Measurements from ENCODE around the gene DPP10.
"Not testable (repeated sequence)": the region's sequence is repeated elsewhere in the genome, so short reads cannot be mapped to it uniquely, and the experiment has no call there.

DPP10 gene

GRCh38 chr2:115070002-115070401, 627.6 kb downstream of the DPP10 start:
- Mint-ChIP-seq H3K27me3 (no peaks in the 10 kb centered on the region), H3K36me3 (no peaks in the 10 kb centered on the region), H3K27ac (no peak overlapping the region), H3K9me3 (peaks cover 1% of the 10 kb centered on the region), H3K4me3 (no peak overlapping the region), H3K4me1 (no peaks in the 10 kb centered on the region)
- no peak for DNase-seq
- CTCF ChIA-PET: no interaction called here

- peak overlapping the region; percentile 67 for H3K27ac Mint-ChIP-seq
- no peak for DNase-seq
- CTCF ChIA-PET: no interaction called here
- H3K27me3 Mint-ChIP-seq: no peaks in the 10 kb centered on the region
- H3K4me3 Mint-ChIP-seq: no peak overlapping the region
- H3K4me1 Mint-ChIP-seq: no peaks in the 10 kb centered on the region
- H3K36me3 Mint-ChIP-seq: no peaks in the 10 kb centered on the region
- H3K9me3 Mint-ChIP-seq: peaks cover 1% of the 10 kb centered on the region
Measured at GRCh38 chr2:115071534-115071933, 629.1 kb downstream of the DPP10 start.

- Mint-ChIP-seq H3K27me3 (no peaks in the 10 kb centered on the region), H3K27ac (no peak overlapping the region)
Measured at GRCh38 chr2:115075800-115076199, 633.4 kb downstream of the DPP10 start.

DNA sequence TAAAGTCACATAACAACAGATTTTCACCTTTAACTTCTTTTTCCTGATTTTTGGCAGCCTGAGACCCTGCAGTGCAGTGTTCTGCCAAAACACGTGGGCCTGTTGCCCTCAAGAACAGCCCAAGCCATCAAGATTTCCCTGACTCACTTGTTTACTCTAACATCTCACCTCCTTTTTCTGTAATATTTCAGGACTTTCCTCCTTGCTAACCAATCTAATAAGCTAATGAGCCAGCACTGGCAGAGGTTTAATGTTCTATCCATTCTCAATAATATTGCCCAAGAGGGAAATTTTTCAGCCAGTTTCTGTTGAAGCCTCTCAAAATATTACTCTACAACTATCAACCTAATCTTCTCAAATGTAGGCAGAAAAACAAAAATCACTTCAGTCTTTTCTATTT, 635.2 kb downstream of the DPP10 start:
- CTCF ChIA-PET: no interaction called here
- peaks cover 7% of the 10 kb centered on the region for H3K9me3 Mint-ChIP-seq
- no peaks in the 10 kb centered on the region for H3K27me3 Mint-ChIP-seq
- no peak overlapping the region for H3K4me3 Mint-ChIP-seq
- no peaks in the 10 kb centered on the region for H3K36me3 Mint-ChIP-seq
- DNase-seq: no peak
- no peaks in the 10 kb centered on the region for H3K4me1 Mint-ChIP-seq
- H3K27ac Mint-ChIP-seq: no peak overlapping the region

More at GRCh38 chr2:115075800-115076199, 633.4 kb downstream of the DPP10 start:
- H3K4me3 Mint-ChIP-seq: no peak overlapping the region
- H3K36me3 Mint-ChIP-seq: no peaks in the 10 kb centered on the region
- CTCF ChIA-PET: no interaction called here
- no peak for DNase-seq
- H3K9me3 Mint-ChIP-seq: peaks cover 4% of the 10 kb centered on the region
- H3K4me1 Mint-ChIP-seq: no peaks in the 10 kb centered on the region

- H3K9me3 Mint-ChIP-seq: peaks cover 14% of the 10 kb centered on the region
- CTCF ChIA-PET: no interaction called here
- H3K4me3 Mint-ChIP-seq: no peak overlapping the region
- H3K4me1 Mint-ChIP-seq: no peaks in the 10 kb centered on the region
- no peak for DNase-seq
- H3K27ac Mint-ChIP-seq: no peak overlapping the region
- H3K36me3 Mint-ChIP-seq: no peaks in the 10 kb centered on the region
- no peaks in the 10 kb centered on the region for H3K27me3 Mint-ChIP-seq
Measured at GRCh38 chr2:115083225-115083624, 640.8 kb downstream of the DPP10 start.

GRCh38 chr2:115083711-115084110, 641.3 kb downstream of the DPP10 start:
- no peak overlapping the region for H3K27ac Mint-ChIP-seq
- H3K27me3 Mint-ChIP-seq: no peaks in the 10 kb centered on the region
- CTCF ChIA-PET: no interaction called here
- no peaks in the 10 kb centered on the region for H3K36me3 Mint-ChIP-seq
- H3K4me3 Mint-ChIP-seq: no peak overlapping the region
- no peak for DNase-seq
- no peaks in the 10 kb centered on the region for H3K4me1 Mint-ChIP-seq
- H3K9me3 Mint-ChIP-seq: peaks cover 14% of the 10 kb centered on the region

GRCh38 chr2:115084446-115084845, 642.0 kb downstream of the DPP10 start:
- H3K36me3 Mint-ChIP-seq: no peaks in the 10 kb centered on the region
- CTCF ChIA-PET: no interaction called here
- no peaks in the 10 kb centered on the region for H3K4me1 Mint-ChIP-seq
- DNase-seq: no peak
- H3K27ac Mint-ChIP-seq: no peak overlapping the region
- H3K27me3 Mint-ChIP-seq: no peaks in the 10 kb centered on the region
- H3K9me3 Mint-ChIP-seq: peaks cover 18% of the 10 kb centered on the region
- H3K4me3 Mint-ChIP-seq: no peak overlapping the region

DNA sequence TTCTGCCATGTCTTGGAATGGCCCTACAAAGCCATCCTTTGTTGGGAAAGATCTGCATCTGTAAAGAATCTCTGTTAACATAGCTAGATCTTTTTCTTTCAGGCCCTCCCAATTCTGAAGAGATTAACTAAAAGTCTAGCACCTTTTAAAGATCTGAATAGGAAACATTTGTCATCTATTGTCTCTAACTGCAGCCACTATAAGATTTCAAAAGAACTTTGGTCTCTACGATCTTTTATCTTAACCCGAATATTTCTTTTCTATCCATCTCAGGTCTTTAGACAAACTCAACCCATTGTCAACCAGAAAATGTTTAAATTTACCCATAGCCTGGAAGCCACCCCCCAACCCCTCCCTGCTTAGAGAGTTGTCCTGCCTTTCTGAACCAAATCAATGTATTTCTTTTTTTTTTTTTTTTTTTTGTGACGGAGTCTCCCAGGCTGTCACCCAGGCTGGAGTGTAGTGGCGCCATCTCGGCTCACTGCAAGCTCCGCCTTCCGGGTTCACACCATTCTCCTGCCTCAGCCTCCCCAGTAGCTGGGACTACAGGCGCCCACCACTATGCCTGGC, 643.7 kb downstream of the DPP10 start:
- H3K36me3 Mint-ChIP-seq, CTCF ChIA-PET, DNase-seq, H3K4me3 Mint-ChIP-seq, H3K27me3 Mint-ChIP-seq, H3K4me1 Mint-ChIP-seq, H3K27ac Mint-ChIP-seq: not testable (repeated sequence)
- H3K9me3 Mint-ChIP-seq: peaks cover 18% of the 10 kb centered on the region

- no peaks in the 10 kb centered on the region for H3K27me3 Mint-ChIP-seq
- DNase-seq: no peak
- H3K9me3 Mint-ChIP-seq: peaks cover 7% of the 10 kb centered on the region
- CTCF ChIA-PET: no interaction called here
- H3K27ac Mint-ChIP-seq: no peak overlapping the region
- no peaks in the 10 kb centered on the region for H3K4me1 Mint-ChIP-seq
- H3K4me3 Mint-ChIP-seq: no peak overlapping the region
- no peaks in the 10 kb centered on the region for H3K36me3 Mint-ChIP-seq
Measured at GRCh38 chr2:115094441-115094840, 652.0 kb downstream of the DPP10 start.

GRCh38 chr2:115105966-115106365, 663.5 kb downstream of the DPP10 start:
- no peaks in the 10 kb centered on the region for H3K36me3 Mint-ChIP-seq

DNA sequence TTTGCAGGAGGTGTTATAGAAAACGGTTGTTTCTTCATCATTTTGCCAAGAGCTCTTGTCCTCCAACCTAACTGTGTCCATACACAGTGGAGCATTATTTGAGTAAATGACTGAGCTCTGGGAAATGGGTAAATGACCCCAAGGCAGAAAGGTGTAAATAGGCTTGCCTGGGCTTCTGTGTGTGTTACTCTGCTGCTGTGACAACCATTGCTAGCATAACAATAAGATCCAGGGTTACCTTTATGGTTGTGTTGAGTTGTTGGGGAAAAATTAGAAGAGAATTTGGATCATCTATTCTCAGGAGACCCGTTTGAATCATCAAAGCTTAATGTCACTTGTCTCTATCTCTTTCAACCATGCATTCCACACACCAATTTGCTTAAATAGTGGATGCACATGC, 672.7 kb downstream of the DPP10 start:
- Mint-ChIP-seq H3K4me3 (no peak overlapping the region), H3K9me3 (peaks cover 2% of the 10 kb centered on the region)

More at GRCh38 chr2:115105966-115106365, 663.5 kb downstream of the DPP10 start:
- Mint-ChIP-seq H3K27me3 (no peaks in the 10 kb centered on the region), H3K4me1 (no peaks in the 10 kb centered on the region), H3K9me3 (peaks cover 3% of the 10 kb centered on the region), H3K27ac (no peak overlapping the region), H3K4me3 (no peak overlapping the region)
- CTCF ChIA-PET: no interaction called here
- no peak for DNase-seq

GRCh38 chr2:115118306-115118705, 675.9 kb downstream of the DPP10 start:
- Mint-ChIP-seq H3K36me3 (no peaks in the 10 kb centered on the region), H3K9me3 (peaks cover 2% of the 10 kb centered on the region), H3K4me1 (no peaks in the 10 kb centered on the region), H3K27ac (no peak overlapping the region), H3K27me3 (no peaks in the 10 kb centered on the region), H3K4me3 (no peak overlapping the region)
- DNase-seq: no peak
- CTCF ChIA-PET: no interaction called here

More for the DNA sequence above, 672.7 kb downstream of the DPP10 start:
- H3K4me1 Mint-ChIP-seq: no peaks in the 10 kb centered on the region
- no peak overlapping the region for H3K27ac Mint-ChIP-seq
- CTCF ChIA-PET: no interaction called here
- no peaks in the 10 kb centered on the region for H3K36me3 Mint-ChIP-seq
- H3K27me3 Mint-ChIP-seq: no peaks in the 10 kb centered on the region
- DNase-seq: no peak

DNA sequence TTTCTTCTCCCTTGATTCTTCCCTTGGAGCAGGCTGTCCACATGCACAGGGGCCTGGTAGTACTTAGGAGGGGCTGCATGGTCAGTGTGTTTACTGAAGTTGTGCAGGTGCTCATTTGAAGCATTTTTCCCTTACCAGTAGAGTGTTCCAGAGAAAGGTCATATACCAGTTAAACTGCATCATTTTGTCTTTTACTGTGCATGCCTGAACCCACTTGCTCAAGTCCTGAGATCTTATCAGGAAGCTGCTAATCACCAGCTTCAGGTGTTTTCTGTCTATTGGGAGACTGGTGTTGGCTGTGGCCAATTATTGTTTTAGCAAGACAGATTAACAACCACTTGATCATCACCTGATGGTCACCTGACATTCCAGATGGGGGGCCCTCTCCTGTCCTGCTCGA, 676.6 kb downstream of the DPP10 start:
- peaks cover 2% of the 10 kb centered on the region for H3K9me3 Mint-ChIP-seq
- no peak overlapping the region for H3K4me3 Mint-ChIP-seq
- H3K36me3 Mint-ChIP-seq: no peaks in the 10 kb centered on the region
- no peak overlapping the region for H3K27ac Mint-ChIP-seq
- no peaks in the 10 kb centered on the region for H3K4me1 Mint-ChIP-seq
- CTCF ChIA-PET: no interaction called here
- no peak for DNase-seq
- no peaks in the 10 kb centered on the region for H3K27me3 Mint-ChIP-seq

GRCh38 chr2:115122701-115123100, 680.3 kb downstream of the DPP10 start:
- CTCF ChIA-PET: no interaction called here

DNA sequence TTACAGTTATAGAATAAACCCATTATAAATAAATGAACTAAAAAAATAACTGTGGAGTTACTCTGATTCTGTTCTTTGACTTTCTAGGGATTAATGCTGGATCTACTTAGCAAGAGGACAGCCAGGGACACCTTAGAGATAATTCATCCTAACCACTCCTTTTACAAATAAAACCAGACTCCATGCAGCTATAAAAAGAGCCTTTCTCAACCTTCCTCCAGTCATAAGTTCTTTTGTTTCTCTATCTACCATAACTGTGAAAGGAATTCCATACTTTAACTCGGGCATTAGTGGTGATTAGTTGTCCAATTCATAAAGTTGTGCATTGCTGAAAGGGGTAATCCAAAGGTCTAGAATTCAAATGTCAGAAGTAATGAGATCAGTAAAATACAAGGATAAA, 682.4 kb downstream of the DPP10 start:
- Mint-ChIP-seq H3K27ac (no peak overlapping the region), H3K4me3 (no peak overlapping the region), H3K9me3 (no peaks in the 10 kb centered on the region), H3K36me3 (no peaks in the 10 kb centered on the region), H3K4me1 (no peaks in the 10 kb centered on the region), H3K27me3 (no peaks in the 10 kb centered on the region)
- DNase-seq: no peak
- CTCF ChIA-PET: no interaction called here

More at GRCh38 chr2:115122701-115123100, 680.3 kb downstream of the DPP10 start:
- Mint-ChIP-seq H3K4me1 (no peaks in the 10 kb centered on the region), H3K4me3 (no peak overlapping the region), H3K27me3 (no peaks in the 10 kb centered on the region), H3K36me3 (no peaks in the 10 kb centered on the region), H3K9me3 (peaks cover 2% of the 10 kb centered on the region), H3K27ac (no peak overlapping the region)
- DNase-seq: no peak

DNA sequence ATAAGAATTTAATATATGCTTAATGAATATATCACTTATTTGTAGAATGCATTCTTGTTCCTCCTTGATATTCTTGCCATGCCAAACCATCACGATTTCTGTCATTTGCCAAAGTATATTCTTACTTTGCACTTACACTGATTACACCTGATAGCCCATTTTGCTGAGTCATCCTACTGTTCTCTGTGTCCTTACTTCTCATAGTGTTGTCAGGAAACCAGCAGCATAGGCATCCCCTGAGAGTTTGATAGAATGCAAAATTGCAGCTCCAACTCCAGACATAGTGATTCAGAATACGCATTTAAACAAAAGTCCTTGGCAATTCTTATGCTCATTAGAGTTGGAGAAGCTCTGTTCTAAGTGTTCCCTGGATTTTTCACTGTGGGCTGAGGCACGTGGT, 687.1 kb downstream of the DPP10 start:
- CTCF ChIA-PET: no interaction called here
- Mint-ChIP-seq H3K27ac (no peak overlapping the region), H3K4me1 (no peaks in the 10 kb centered on the region), H3K9me3 (peaks cover 2% of the 10 kb centered on the region), H3K27me3 (no peaks in the 10 kb centered on the region), H3K4me3 (no peak overlapping the region), H3K36me3 (no peaks in the 10 kb centered on the region)
- no peak for DNase-seq

Data from activated naive CD4-positive, alpha-beta T cell treated with anti-CD3 and anti-CD28 coated beads, Interleukin-2, amount 10 ng/mL, durations not matched to agents 7 days and 5 days (primary cell).